NB4 (cell line): ENCODE measurements around the gene LIG4.

ENCODE experiments used
- DNase-seq: peaks from one replicate; pipeline ENCODE4 v3.0.0; 2010; ENCODE audit warnings: low read depth
- H3K4me3 ChIP-seq: one replicate; pipeline ENCODE4 v1.5.1; 2011; ENCODE audit warnings: mild to moderate bottlenecking, low read depth, low read length, moderate library complexity
- CTCF ChIP-seq: IDR thresholded peaks from one replicate; pipeline ENCODE4 v1.5.1; 2012; ENCODE audit warnings: low read depth, low read length
- MYC ChIP-seq: IDR thresholded peaks from 2 replicates; pipeline ENCODE4 v1.6.1; 2011; ENCODE audit warnings: low read depth, low read length
- POLR2A ChIP-seq: IDR thresholded peaks from 2 replicates; pipeline ENCODE4 v1.6.1; 2011; ENCODE audit warnings: mild to moderate bottlenecking; ENCODE audit not compliant: insufficient read length; ENCODE audit errors: extremely low read depth
- TF ChIP-seq, protein P1 (sequence below): IDR thresholded peaks from 2 replicates; pipeline ENCODE4 v1.6.1; 2011; ENCODE audit warnings: low read depth, low read length

Gene LIG4

DNA sequence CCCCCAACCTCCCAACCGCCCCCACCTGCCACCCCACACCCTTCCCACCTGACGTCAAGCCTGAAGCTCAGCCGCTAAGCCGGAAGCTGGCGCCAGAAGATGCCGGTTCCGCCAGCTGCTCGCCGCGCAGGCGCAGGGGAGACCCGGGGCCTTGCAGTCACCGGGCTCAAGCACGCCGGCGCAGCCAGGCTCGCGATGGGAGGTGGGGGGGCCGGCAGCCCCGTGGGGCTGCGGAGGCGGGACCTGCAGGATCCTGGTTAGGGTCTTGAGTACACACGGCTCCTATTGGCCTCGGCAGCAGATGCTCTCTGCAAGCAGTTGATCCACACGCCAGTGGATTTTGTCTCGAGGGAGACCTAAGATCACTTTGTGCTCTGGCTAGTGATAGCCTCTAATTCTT, at the start of gene LIG4:
Gene LIG4 (minus strand): TSS at position 101 of the 400 bp plus-strand sequence. CDS start 4,268 bp downstream, outside the sequence.
- TF ChIP-seq, protein P1, sequence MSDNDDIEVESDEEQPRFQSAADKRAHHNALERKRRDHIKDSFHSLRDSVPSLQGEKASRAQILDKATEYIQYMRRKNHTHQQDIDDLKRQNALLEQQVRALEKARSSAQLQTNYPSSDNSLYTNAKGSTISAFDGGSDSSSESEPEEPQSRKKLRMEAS = peak; percentile 80
- TF ChIP-seq POLR2A = peak; percentile 46
- TF ChIP-seq CTCF = no peak
- peak; percentile 38; the same call in 1 of the 2 replicates for TF ChIP-seq MYC
- H3K4me3 ChIP-seq = peak within 1 kb of the TSS; percentile 69
- DNase-seq = peak; percentile 94

DNA sequence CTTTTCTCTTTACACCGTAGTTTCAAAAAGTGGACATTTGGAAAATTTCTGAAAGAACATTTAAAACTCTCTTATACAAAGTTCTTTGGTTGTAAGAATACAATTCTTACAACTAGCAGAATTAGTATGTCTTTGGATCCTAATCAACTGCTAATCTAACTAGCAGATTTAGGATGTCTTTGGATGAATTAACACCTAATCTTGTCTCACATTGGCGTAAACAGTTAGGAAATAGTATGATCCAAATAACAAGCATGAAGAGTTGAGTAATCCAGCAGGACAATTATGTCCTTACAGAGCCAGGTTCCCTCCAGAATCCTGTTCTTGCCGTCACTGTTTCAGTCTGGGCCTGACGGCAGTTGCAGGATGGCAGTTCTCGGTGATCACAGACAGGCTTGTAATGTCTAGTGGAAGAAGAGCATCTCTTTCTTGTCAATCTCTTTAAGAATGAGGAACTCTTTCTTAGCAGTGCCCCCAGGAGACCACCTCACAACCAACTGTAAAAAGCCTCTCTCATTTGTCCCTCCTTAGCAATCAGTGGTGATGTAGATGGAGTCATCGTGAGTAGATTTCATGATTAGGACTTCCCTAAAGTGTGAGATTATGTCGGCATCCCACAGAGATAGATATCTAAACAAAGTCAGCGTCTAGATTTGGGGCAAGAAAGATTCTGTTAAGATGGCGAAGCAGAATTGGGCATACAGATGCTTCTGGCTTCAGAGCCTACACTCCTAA, 48.5 kb upstream of the LIG4 start:
- TF ChIP-seq CTCF = no peak
- TF ChIP-seq, protein P1 = no peak
- TF ChIP-seq POLR2A = no peak
- no peak for TF ChIP-seq MYC
- no peak overlapping the region for H3K4me3 ChIP-seq
- peak; percentile 58 for DNase-seq

DNA sequence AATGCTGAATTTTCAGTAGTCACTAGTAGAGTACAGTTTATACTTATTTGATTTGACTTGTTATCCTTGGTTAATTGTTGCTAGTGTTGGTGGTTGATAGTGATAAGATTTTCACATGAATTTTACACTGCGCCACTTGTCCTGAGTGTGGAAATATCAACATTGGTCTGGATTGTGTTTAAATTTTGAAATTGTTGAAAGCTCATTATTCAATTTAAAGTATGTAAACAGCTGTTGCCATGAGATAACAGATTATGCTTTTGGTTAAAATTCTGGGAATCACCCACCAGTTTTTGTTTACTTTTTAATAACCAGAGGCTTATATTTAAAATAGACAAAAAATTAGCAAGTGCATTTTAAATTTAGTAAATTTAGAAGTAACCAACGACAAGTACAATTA, 41.9 kb upstream of the LIG4 start:
- no peak for DNase-seq
- no peak overlapping the region for H3K4me3 ChIP-seq
- TF ChIP-seq CTCF = no peak
- TF ChIP-seq, protein P1 = no peak
- no peak for TF ChIP-seq MYC
- TF ChIP-seq POLR2A = no peak

DNA sequence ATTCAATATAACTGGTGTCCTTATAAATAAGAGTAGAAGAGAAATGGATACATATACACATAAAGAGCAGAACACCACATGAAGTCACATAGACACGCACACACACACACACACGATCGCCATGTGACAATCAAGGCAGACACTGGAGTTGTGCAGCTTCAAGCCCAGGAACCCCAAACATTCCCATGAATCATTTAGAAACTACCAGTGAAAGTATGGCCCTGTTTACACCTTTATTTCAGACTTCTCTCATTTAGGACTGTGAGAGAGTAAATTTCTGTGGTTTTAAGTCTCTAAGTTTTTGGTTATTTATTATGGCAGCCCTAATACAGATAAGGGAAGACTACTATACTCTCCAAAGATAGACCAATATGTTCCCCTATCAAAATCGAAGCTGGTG, 33.8 kb upstream of the LIG4 start:
- no peak overlapping the region for H3K4me3 ChIP-seq
- no peak for TF ChIP-seq CTCF
- no peak for TF ChIP-seq POLR2A
- TF ChIP-seq MYC = no peak
- TF ChIP-seq, protein P1 = no peak
- DNase-seq = no peak

- no peak for TF ChIP-seq CTCF
- TF ChIP-seq, protein P1 = no peak
- no peak for TF ChIP-seq MYC
- no peak for TF ChIP-seq POLR2A
- DNase-seq = no peak
- H3K4me3 ChIP-seq = no peak overlapping the region
These were observed 15.0 kb upstream of the LIG4 start for GRCh38 chr13:108230377-108230776.
